Trophoblast cell (in vitro differentiated cells and primary cell): ENCODE data around the gene RNH1.

ENCODE experiments used
- DNase-seq, 2 donors: peaks; one replicate each; pipeline ENCODE4 v3.0.0-alpha.2; 2016
- H2AFZ ChIP-seq: 2 replicates; pipeline ENCODE4 v1.6.1; 2013; ENCODE audit warnings: low read length, moderate library complexity, mild to moderate bottlenecking; ENCODE audit not compliant: insufficient read depth, poor library complexity
- H2AK5ac ChIP-seq: 2 replicates; pipeline ENCODE4 v1.6.1; 2013; ENCODE audit warnings: mild to moderate bottlenecking, low read length
- H2BK120ac ChIP-seq: 2 replicates; pipeline ENCODE4 v1.6.1; 2013; ENCODE audit warnings: low read length, mild to moderate bottlenecking, moderate library complexity; ENCODE audit not compliant: insufficient read depth, poor library complexity
- H2BK12ac ChIP-seq: 2 replicates; pipeline ENCODE4 v1.6.1; 2013; ENCODE audit warnings: mild to moderate bottlenecking, low read length, moderate library complexity
- H2BK5ac ChIP-seq: 2 replicates; pipeline ENCODE4 v1.6.1; 2013; ENCODE audit warnings: low read length, low read depth, moderate library complexity, mild to moderate bottlenecking; ENCODE audit not compliant: poor library complexity
- H3K14ac ChIP-seq: 2 replicates; pipeline ENCODE4 v1.6.1; 2013; ENCODE audit warnings: mild to moderate bottlenecking, low read length
- H3K18ac ChIP-seq: 2 replicates; pipeline ENCODE4 v1.6.1; 2013; ENCODE audit warnings: mild to moderate bottlenecking, low read length
- H3K23ac ChIP-seq: 2 replicates; pipeline ENCODE4 v1.6.1; 2013; ENCODE audit warnings: low read length
- H3K27ac ChIP-seq: 2 replicates; pipeline ENCODE4 v1.5.1; 2013; ENCODE audit warnings: low read depth, mild to moderate bottlenecking, inconsistent platforms, low read length, moderate library complexity
- H3K27me3 ChIP-seq: 2 replicates; pipeline ENCODE4 v1.6.1; 2013; ENCODE audit warnings: inconsistent platforms, mild to moderate bottlenecking, low read length, moderate library complexity; ENCODE audit not compliant: insufficient read depth
- H3K36me3 ChIP-seq, 2 experiments: 1 replicate in 1 of 2; 2 replicates in 1 of 2; pipeline ENCODE4 v1.6.1; 2013; ENCODE audit warnings: low read length in 2 of 2, mild to moderate bottlenecking in 2 of 2, moderate library complexity in 1 of 2; ENCODE audit not compliant: insufficient read depth in 2 of 2, control insufficient read depth in 1 of 2
- H3K4ac ChIP-seq: 2 replicates; pipeline ENCODE4 v1.6.1; 2013; ENCODE audit warnings: low read depth, mild to moderate bottlenecking, low read length, moderate library complexity
- H3K4me1 ChIP-seq, 2 experiments: 1 replicate in 1 of 2; 2 replicates in 1 of 2; pipeline ENCODE4 v1.6.1; 2013; ENCODE audit warnings: low read length in 2 of 2, mild to moderate bottlenecking in 2 of 2, moderate library complexity in 1 of 2; ENCODE audit not compliant: insufficient read depth in 2 of 2, control insufficient read depth in 1 of 2
- H3K4me2 ChIP-seq: 2 replicates; pipeline ENCODE4 v1.6.1; 2013; ENCODE audit warnings: inconsistent platforms, mild to moderate bottlenecking, low read length, moderate library complexity
- H3K4me3 ChIP-seq: 2 replicates; pipeline ENCODE4 v1.5.1; 2013; ENCODE audit warnings: mild to moderate bottlenecking, low read depth, low read length, inconsistent platforms
- H3K79me1 ChIP-seq: one replicate; pipeline ENCODE4 v1.6.1; 2013; ENCODE audit warnings: low read length
- H3K79me2 ChIP-seq: 2 replicates; pipeline ENCODE4 v1.6.1; 2013; ENCODE audit warnings: low read length, mild to moderate bottlenecking; ENCODE audit not compliant: control insufficient read depth, insufficient read depth, poor library complexity
- H3K9ac ChIP-seq: 2 replicates; pipeline ENCODE4 v1.6.1; 2013; ENCODE audit warnings: mild to moderate bottlenecking, low read length
- H3K9me3 ChIP-seq: 2 replicates; pipeline ENCODE4 v1.6.1; 2013; ENCODE audit warnings: low read depth, mild to moderate bottlenecking, control low read depth, inconsistent platforms, low read length; ENCODE audit not compliant: insufficient read depth
- H4K12ac ChIP-seq: 2 replicates; pipeline ENCODE4 v1.6.1; 2013; ENCODE audit warnings: low read depth, mild to moderate bottlenecking, low read length, moderate library complexity
- H4K8ac ChIP-seq: 2 replicates; pipeline ENCODE4 v1.6.1; 2013; ENCODE audit warnings: low read depth, mild to moderate bottlenecking, low read length, moderate library complexity
- H4K91ac ChIP-seq: one replicate; pipeline ENCODE4 v1.6.1; 2013; ENCODE audit warnings: low read depth, mild to moderate bottlenecking, low read length, moderate library complexity
- WGBS: extraction: QIAGEN DNeasy Blood & Tissue Kit; methylation state at CpG from one replicate; pipeline ENCODE4 v1.1.7; 2013; ENCODE audit warnings: missing lambda C conversion rate; ENCODE audit not compliant: insufficient read length, insufficient coverage; ENCODE audit errors: extremely low coverage; 5-methylcytosine and 5-hydroxymethylcytosine counted together

RNH1 gene

GRCh38 chr11:456533-456932 is 50.5 kb downstream of the RNH1 start:
- H3K27me3 ChIP-seq = no peaks in the 10 kb centered on the region
- no CpG with 5 or more reads among the region's 7 CpGs for WGBS
- H3K4me1 ChIP-seq = peaks cover 14 to 26% of the 10 kb centered on the region in 2 experiments

GRCh38 chr11:455566-456147 is 51.4 kb downstream of the RNH1 start:
- no peak overlapping the region for H3K4ac ChIP-seq
- H3K27ac ChIP-seq = no peak overlapping the region
- H3K14ac ChIP-seq = no peak overlapping the region
- H2BK5ac ChIP-seq = no peak overlapping the region
- no CpG with 5 or more reads among the region's 23 CpGs for WGBS
- DNase-seq = peak; percentile 55 to 69
- peaks cover 3% of the 10 kb centered on the region for H3K9me3 ChIP-seq
- peaks cover 15% of the 10 kb centered on the region for H3K79me2 ChIP-seq
- H3K18ac ChIP-seq = no peak overlapping the region
- peaks cover 38 to 44% of the 10 kb centered on the region in 2 experiments for H3K36me3 ChIP-seq
- H3K9ac ChIP-seq = no peak overlapping the region
- no peak overlapping the region for H3K23ac ChIP-seq
- no peak overlapping the region for H2AFZ ChIP-seq
- H3K27me3 ChIP-seq = no peaks in the 10 kb centered on the region
- H3K4me1 ChIP-seq = peaks cover 17 to 23% of the 10 kb centered on the region in 2 experiments
- H2BK12ac ChIP-seq = no peak overlapping the region
- H2BK120ac ChIP-seq = no peak overlapping the region
- H2AK5ac ChIP-seq = no peak overlapping the region
- no peak overlapping the region for H4K12ac ChIP-seq
- H3K4me2 ChIP-seq = no peak overlapping the region
- no peak overlapping the region for H4K8ac ChIP-seq
- H4K91ac ChIP-seq = no peak overlapping the region
- no peak overlapping the region for H3K4me3 ChIP-seq
- H3K79me1 ChIP-seq = peaks cover 8% of the 10 kb centered on the region

More at GRCh38 chr11:456533-456932, 50.5 kb downstream of the RNH1 start:
- Histone ChIP-seq H3K4ac (peak overlapping the region; percentile 12), H3K79me1 (peaks cover 11% of the 10 kb centered on the region), H4K8ac (no peak overlapping the region), H2BK5ac (no peak overlapping the region), H4K12ac (no peak overlapping the region), H2BK12ac (no peak overlapping the region), H3K36me3 (peaks cover 46 to 53% of the 10 kb centered on the region in 2 experiments), H4K91ac (no peak overlapping the region), H3K23ac (no peak overlapping the region), H3K9ac (no peak overlapping the region), H2AK5ac (no peak overlapping the region), H3K79me2 (peaks cover 13% of the 10 kb centered on the region), H3K27ac (no peak overlapping the region), H3K14ac (no peak overlapping the region), H3K18ac (no peak overlapping the region), H3K4me3 (no peak overlapping the region), H2AFZ (no peak overlapping the region), H3K4me2 (no peak overlapping the region), H3K9me3 (peaks cover 3% of the 10 kb centered on the region), H2BK120ac (no peak overlapping the region)
- DNase-seq = no peak

- no peak overlapping the region for H3K4me2 ChIP-seq
- no peak overlapping the region for H3K14ac ChIP-seq
- H2BK120ac ChIP-seq = no peak overlapping the region
- H3K23ac ChIP-seq = no peak overlapping the region
- H3K36me3 ChIP-seq = peaks cover 31 to 38% of the 10 kb centered on the region in 2 experiments
- no peak overlapping the region for H3K9ac ChIP-seq
- no peaks in the 10 kb centered on the region for H3K27me3 ChIP-seq
- no peak overlapping the region for H3K18ac ChIP-seq
- no peak overlapping the region for H4K91ac ChIP-seq
- no peak overlapping the region for H2BK5ac ChIP-seq
- H3K9me3 ChIP-seq = peaks cover 3% of the 10 kb centered on the region
- peaks cover 10 to 16% of the 10 kb centered on the region in 2 experiments for H3K4me1 ChIP-seq
- no peak overlapping the region for H4K12ac ChIP-seq
- no peak overlapping the region for H3K4me3 ChIP-seq
- no peak overlapping the region for H2AK5ac ChIP-seq
- no peak overlapping the region for H4K8ac ChIP-seq
- peaks cover 7% of the 10 kb centered on the region for H3K79me1 ChIP-seq
- no CpG with 5 or more reads among the region's 14 CpGs for WGBS
- peak overlapping the region; percentile 35 for H3K4ac ChIP-seq
- no peak overlapping the region for H3K27ac ChIP-seq
- no peak overlapping the region for H2AFZ ChIP-seq
- no peak overlapping the region for H2BK12ac ChIP-seq
- peaks cover 18% of the 10 kb centered on the region for H3K79me2 ChIP-seq
- DNase-seq = no peak
These were observed 52.1 kb downstream of the RNH1 start for GRCh38 chr11:454801-455565.

GRCh38 chr11:454043-454442 is 53.0 kb downstream of the RNH1 start:
- H3K23ac ChIP-seq = no peak overlapping the region
- H4K91ac ChIP-seq = no peak overlapping the region
- H2BK120ac ChIP-seq = no peak overlapping the region
- H2BK5ac ChIP-seq = no peak overlapping the region
- no peak overlapping the region for H3K4me2 ChIP-seq
- H3K9ac ChIP-seq = no peak overlapping the region
- no peak overlapping the region for H4K8ac ChIP-seq
- peaks cover 10 to 15% of the 10 kb centered on the region in 2 experiments for H3K4me1 ChIP-seq
- no peak overlapping the region for H3K18ac ChIP-seq
- peaks cover 16% of the 10 kb centered on the region for H3K79me2 ChIP-seq
- no peak for DNase-seq
- H3K14ac ChIP-seq = no peak overlapping the region
- H3K27me3 ChIP-seq = no peaks in the 10 kb centered on the region
- no CpG with 5 or more reads among the region's 9 CpGs for WGBS
- no peak overlapping the region for H2BK12ac ChIP-seq
- H4K12ac ChIP-seq = no peak overlapping the region
- no peak overlapping the region for H3K4me3 ChIP-seq
- H2AFZ ChIP-seq = no peak overlapping the region
- H3K4ac ChIP-seq = no peak overlapping the region
- peaks cover 28 to 37% of the 10 kb centered on the region in 2 experiments for H3K36me3 ChIP-seq
- peaks cover 3% of the 10 kb centered on the region for H3K9me3 ChIP-seq
- peaks cover 10% of the 10 kb centered on the region for H3K79me1 ChIP-seq
- H2AK5ac ChIP-seq = no peak overlapping the region
- H3K27ac ChIP-seq = no peak overlapping the region
